G401.6 (cell line): ENCODE data around the gene KIF1A.

Experiments
- FAIRE-seq: peaks from 2 replicates; lab custom pipeline; 2012; peaks lifted over from hg19 to GRCh38; lab: Jason Lieb, UNC

KIF1A gene

GRCh38 chr2:240798327-240798905 lies 21.6 kb downstream of the KIF1A start:
- no peak for FAIRE-seq

- no peak for FAIRE-seq
Measured at GRCh38 chr2:240797914-240798313, 22.1 kb downstream of the KIF1A start.

GRCh38 chr2:240797500-240797895 lies 22.5 kb downstream of the KIF1A start:
- FAIRE-seq: no peak

- FAIRE-seq: no peak
Measured at GRCh38 chr2:240796543-240797499, 23.2 kb downstream of the KIF1A start.

GRCh38 chr2:240795916-240796510 lies 24.0 kb downstream of the KIF1A start:
- FAIRE-seq: no peak

- no peak for FAIRE-seq
Measured at GRCh38 chr2:240795454-240795853, 24.6 kb downstream of the KIF1A start.

- FAIRE-seq: no peak
Measured at GRCh38 chr2:240794178-240794721, 25.8 kb downstream of the KIF1A start.

- no peak for FAIRE-seq
Measured at GRCh38 chr2:240793313-240794177, 26.5 kb downstream of the KIF1A start.

GRCh38 chr2:240792629-240793312 lies 27.2 kb downstream of the KIF1A start:
- FAIRE-seq: no peak

- FAIRE-seq: no peak
Measured at GRCh38 chr2:240791821-240792628, 28.0 kb downstream of the KIF1A start.

GRCh38 chr2:240791221-240791800 lies 28.7 kb downstream of the KIF1A start:
- FAIRE-seq: no peak

- FAIRE-seq: no peak
Measured at GRCh38 chr2:240790370-240791220, 29.4 kb downstream of the KIF1A start.

- no peak for FAIRE-seq
Measured at GRCh38 chr2:240789501-240790369, 30.3 kb downstream of the KIF1A start.

GRCh38 chr2:240789051-240789453 lies 31.0 kb downstream of the KIF1A start:
- no peak for FAIRE-seq

- FAIRE-seq: no peak
Measured at GRCh38 chr2:240788482-240788881, 31.5 kb downstream of the KIF1A start.

- FAIRE-seq: no peak
Measured at GRCh38 chr2:240787521-240788472, 32.2 kb downstream of the KIF1A start.

- no peak for FAIRE-seq
Measured at GRCh38 chr2:240786871-240787311, 33.1 kb downstream of the KIF1A start.
